HG03571 (cell line): ENCODE measurements around the gene SCYL1.

ENCODE experiments used
- ATAC-seq: cut with Tn5 transposase; IDR thresholded peaks from one replicate; pipeline ENCODE4 v1.9.1; 2021; ENCODE audit not compliant: unreplicated experiment

The SCYL1 gene

GRCh38 chr11:65524741-65525545, at the start of gene SCYL1:
Gene SCYL1, plus strand, starts transcription at chr11:65525083. Its CDS starts 71 bp downstream, at chr11:65525154.
- peak; percentile 41 for ATAC-seq

- no peak for ATAC-seq
Observed at GRCh38 chr11:65476632-65477148, 48.2 kb upstream of the SCYL1 start.

DNA sequence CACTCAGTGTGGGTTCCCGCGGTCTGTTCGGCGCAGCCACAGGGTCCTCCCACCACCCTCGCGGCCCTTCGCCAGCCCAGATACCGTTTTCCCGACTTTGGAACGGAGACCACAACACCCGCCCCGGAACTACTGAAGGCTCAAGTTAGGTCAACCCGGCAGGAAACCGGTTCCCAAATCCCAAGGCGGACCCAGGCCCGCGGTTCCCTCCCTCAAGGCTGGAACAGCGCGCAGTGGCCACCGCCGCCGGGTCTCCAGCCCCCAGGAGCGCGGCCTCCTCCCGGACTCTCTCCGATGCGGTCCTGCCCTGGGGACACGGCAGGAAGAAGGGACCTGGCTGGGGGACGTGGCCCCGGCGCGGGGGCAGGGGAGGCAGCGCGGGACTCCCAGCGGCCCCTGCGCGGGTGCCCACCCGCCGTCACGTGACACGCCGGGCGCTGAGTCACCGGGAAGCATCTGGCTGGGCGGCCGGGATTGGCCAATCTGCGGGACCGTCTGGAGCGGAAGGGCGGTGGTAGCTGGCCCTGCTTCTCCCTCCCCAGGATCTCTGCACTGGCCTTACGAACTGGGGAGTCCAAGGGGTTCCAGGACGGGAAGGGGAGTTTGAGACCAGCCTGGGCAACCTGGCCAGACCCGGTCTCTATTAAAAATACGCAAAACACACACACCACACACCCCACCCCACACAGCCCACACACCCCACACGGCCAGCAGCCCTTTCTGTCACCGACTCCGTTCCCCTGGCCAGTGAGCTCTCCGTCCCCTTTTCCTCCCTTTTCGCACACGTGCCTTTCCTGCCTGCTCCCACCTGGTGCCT, 47.5 kb upstream of the SCYL1 start:
- peak; percentile 69 for ATAC-seq

- no peak for ATAC-seq
Observed at GRCh38 chr11:65478388-65479183, 46.3 kb upstream of the SCYL1 start.

DNA sequence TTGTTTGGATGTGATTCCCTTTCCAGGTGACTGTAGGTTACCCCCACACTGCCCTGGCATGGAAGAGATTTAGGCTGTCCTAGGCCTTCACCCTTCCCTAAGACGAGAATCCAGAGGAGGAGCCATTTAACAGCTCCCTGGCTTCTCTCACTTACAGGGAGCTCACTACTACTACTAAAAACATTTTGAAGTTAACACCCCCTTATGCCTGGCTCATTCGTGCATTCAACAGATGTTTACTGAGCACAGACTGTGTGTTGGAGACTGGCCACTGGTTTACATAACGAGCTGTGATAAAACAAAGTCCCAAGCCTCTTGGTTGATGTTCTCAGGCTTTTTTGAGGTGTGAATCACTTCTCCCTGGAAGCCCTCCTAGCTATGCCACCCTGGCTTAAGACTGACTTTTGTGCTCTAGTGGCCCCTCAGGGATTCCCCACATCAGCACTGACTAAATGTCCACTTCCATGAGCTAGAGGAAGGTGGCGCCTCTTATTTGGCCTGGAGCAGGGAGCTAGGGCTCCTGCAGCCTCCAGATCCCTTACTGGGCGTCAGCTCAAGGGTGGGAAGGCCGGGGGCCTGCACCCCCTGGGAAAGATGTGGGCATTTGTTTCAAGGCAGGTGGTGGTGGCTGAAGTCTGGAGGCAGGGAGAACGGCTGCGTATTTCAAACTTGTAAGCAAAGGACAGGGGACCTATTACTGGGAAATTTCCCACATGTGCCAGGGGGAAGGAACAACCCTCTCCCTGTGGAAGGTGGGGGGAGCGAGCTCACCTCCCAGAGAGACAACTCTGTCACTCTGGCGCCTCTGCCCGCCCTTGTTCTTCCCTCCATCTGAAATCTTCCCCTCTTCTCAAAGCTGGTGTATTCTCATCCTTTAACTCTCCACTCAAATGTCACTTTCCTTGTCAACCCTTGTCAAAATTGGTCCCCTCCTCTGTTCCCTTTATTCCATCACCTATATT, 45.4 kb upstream of the SCYL1 start:
- no peak for ATAC-seq

DNA sequence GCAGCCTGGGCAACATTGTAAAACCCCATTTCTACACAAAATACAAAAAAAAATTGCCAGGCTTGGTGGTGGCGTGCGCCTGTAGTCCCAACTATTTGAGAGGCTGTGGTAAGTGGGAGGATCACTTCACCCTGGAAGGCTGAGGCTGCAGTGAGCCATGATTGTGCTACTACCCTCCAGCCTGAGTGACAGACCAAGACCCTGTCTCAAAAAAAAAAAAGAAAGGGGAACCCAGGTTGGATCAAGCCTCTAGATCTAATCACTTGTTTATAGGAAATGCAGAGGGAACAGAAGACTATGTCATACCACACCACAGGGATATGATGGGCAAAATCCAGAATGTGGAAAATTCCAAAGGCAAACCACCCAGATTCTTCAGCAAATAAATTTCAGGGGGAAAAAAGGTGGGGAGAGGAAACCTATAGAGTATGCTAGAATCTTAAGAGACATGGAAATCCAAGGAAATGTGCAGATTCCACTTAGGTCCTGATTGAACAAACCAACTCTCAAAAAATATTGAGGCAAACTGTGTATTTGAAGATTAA, 42.5 kb upstream of the SCYL1 start:
- ATAC-seq: no peak

DNA sequence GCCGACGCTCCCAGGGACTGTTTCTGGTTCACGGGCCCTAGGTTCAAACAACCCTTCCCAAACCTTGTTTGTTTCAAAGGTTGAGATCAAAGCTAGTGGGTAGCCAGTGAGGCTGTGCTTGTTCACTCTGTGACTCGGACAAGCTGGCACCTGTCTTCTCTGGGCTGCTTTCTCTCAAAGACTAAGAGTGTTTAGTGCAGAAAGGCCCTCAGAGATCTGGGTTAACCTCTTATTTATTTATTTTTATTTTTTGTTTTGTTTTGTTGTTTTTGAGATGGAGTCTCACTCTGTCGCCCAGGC, 39.0 kb upstream of the SCYL1 start:
- ATAC-seq: no peak

DNA sequence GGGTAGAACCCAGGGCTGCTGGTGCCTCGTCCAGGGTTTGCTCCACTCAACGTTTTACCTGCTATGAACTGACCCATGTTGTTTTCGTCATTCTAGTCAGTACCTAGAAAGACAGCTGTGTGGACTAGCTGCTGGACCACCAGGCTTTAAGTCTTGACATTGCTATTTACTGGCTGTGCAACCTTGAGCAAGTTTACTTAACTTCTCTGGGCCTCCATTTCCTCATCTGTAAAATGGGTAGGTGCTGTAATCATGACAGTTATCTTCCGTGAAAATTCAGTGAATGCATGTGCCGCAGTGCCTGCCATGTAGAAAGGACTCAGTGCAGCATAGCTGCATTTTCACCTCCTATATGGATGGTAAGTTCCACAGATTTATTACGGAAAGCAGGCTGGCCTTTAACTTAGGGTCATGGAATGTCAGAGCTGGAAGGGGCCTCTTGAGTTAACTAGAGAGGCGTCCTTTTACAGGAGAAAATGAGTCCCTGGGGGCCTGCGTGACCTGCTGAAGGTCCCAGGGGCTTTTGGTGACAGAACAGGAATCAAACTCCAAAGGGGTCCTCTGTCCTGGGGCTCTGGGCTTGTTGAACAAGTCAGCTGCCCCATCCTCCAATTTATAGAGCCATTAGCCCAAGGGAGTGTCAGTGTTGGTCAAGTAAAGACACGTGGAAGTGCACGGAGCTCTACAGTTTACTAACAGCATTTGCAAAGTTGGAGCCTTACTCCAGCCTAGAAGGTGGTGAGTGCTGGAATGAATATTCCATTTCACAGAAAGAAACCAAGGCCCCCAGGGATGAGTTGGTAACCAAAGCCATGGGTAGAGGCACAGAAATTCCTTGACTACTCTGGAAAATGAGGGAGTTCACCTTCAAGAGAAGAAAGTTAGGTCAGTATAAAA, 38.1 kb upstream of the SCYL1 start:
- ATAC-seq: no peak

GRCh38 chr11:65487467-65488272, 37.2 kb upstream of the SCYL1 start:
- ATAC-seq: no peak

- no peak for ATAC-seq
Observed at GRCh38 chr11:65488273-65489034, 36.4 kb upstream of the SCYL1 start.

GRCh38 chr11:65489035-65489705, 35.7 kb upstream of the SCYL1 start:
- no peak for ATAC-seq

- ATAC-seq: no peak
Observed at GRCh38 chr11:65489706-65490320, 35.1 kb upstream of the SCYL1 start.

DNA sequence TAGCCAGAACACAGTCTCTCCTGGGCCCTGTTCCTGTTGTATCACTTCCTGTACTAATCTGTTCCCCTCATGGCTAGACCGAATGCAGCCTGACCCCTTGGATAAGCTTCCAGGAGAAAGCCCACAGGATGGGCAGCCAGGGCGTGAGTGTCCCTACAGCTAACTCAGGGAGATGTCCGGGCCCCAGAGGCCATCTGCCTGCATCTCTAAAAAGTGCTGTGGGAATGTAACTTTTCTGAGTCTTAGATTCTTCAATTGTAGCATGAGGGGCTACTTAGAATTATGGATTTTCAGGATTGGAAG, 33.8 kb upstream of the SCYL1 start:
- ATAC-seq: no peak

GRCh38 chr11:65491614-65492386, 33.1 kb upstream of the SCYL1 start:
- no peak for ATAC-seq

- no peak for ATAC-seq
Observed at GRCh38 chr11:65492387-65492636, 32.6 kb upstream of the SCYL1 start.
